ENCODE data around the gene BCL2. TPM values are rescaled to one million over a fixed set of nuclear protein-coding genes. Genes with fewer than 3 reads are reported as not detected.
"Not testable (repeated sequence)": the region's sequence is repeated elsewhere in the genome, so short reads cannot be mapped to it uniquely, and the experiment has no call there.

BCL2 gene
- total RNA-seq, 1 donor from 2014 or later = 14.1 TPM

- Mint-ChIP-seq H3K27ac (ENCODE audit: unreplicated experiment) (no peak overlapping the region), H3K9me3 (peaks cover 3% of the 10 kb centered on the region), H3K4me3 (no peak overlapping the region), H3K36me3 (ENCODE audit: low read depth) (peaks cover 14% of the 10 kb centered on the region), H3K4me1 (peaks cover 26% of the 10 kb centered on the region), H3K27me3 (ENCODE audit: low read depth) (no peaks in the 10 kb centered on the region)
- no peak for DNase-seq (ENCODE audit: low read depth, low spot score)
- TF ChIP-seq CTCF (conservative IDR thresholded peaks at IDR 0.05) = no peak
These were observed 44.4 kb upstream of the BCL2 start for GRCh38 chr18:63363951-63364350.

GRCh38 chr18:63363420-63363819, 43.9 kb upstream of the BCL2 start:
- not testable (repeated sequence) for H3K27ac Mint-ChIP-seq (ENCODE audit: unreplicated experiment); DNase-seq (ENCODE audit: low read depth, low spot score); H3K4me3 Mint-ChIP-seq; H3K27me3 Mint-ChIP-seq (ENCODE audit: low read depth); H3K9me3 Mint-ChIP-seq
- H3K36me3 Mint-ChIP-seq (ENCODE audit: low read depth) = peaks cover 12% of the 10 kb centered on the region
- H3K4me1 Mint-ChIP-seq = peaks cover 25% of the 10 kb centered on the region

- H3K27ac Mint-ChIP-seq (ENCODE audit: unreplicated experiment) = no peak overlapping the region
- no peak for TF ChIP-seq CTCF (conservative IDR thresholded peaks at IDR 0.05)
These were observed 36.8 kb upstream of the BCL2 start for GRCh38 chr18:63356272-63356896.

GRCh38 chr18:63350230-63350629, 30.7 kb upstream of the BCL2 start:
- Mint-ChIP-seq H3K9me3 (no peaks in the 10 kb centered on the region), H3K27ac (ENCODE audit: unreplicated experiment) (no peak overlapping the region), H3K27me3 (ENCODE audit: low read depth) (no peaks in the 10 kb centered on the region), H3K4me1 (no peaks in the 10 kb centered on the region), H3K36me3 (ENCODE audit: low read depth) (peaks cover 14% of the 10 kb centered on the region), H3K4me3 (no peak overlapping the region)
- no peak for TF ChIP-seq CTCF (conservative IDR thresholded peaks at IDR 0.05)
- DNase-seq (ENCODE audit: low read depth, low spot score) = no peak

More at GRCh38 chr18:63356272-63356896, 36.8 kb upstream of the BCL2 start:
- Mint-ChIP-seq H3K4me1 (no peaks in the 10 kb centered on the region), H3K4me3 (no peak overlapping the region), H3K27me3 (ENCODE audit: low read depth) (no peaks in the 10 kb centered on the region), H3K9me3 (no peaks in the 10 kb centered on the region), H3K36me3 (ENCODE audit: low read depth) (peaks cover 14% of the 10 kb centered on the region)
- DNase-seq (ENCODE audit: low read depth, low spot score) = no peak

GRCh38 chr18:63348508-63349136, 29.1 kb upstream of the BCL2 start:
- H3K9me3 Mint-ChIP-seq = no peaks in the 10 kb centered on the region
- H3K27me3 Mint-ChIP-seq (ENCODE audit: low read depth) = no peaks in the 10 kb centered on the region
- H3K27ac Mint-ChIP-seq (ENCODE audit: unreplicated experiment) = no peak overlapping the region
- no peaks in the 10 kb centered on the region for H3K4me1 Mint-ChIP-seq
- peaks cover 16% of the 10 kb centered on the region for H3K36me3 Mint-ChIP-seq (ENCODE audit: low read depth)
- no peak overlapping the region for H3K4me3 Mint-ChIP-seq
- no peak for TF ChIP-seq CTCF (conservative IDR thresholded peaks at IDR 0.05)
- no peak for DNase-seq (ENCODE audit: low read depth, low spot score)

GRCh38 chr18:63346480-63347183, 27.1 kb upstream of the BCL2 start:
- H3K36me3 Mint-ChIP-seq (ENCODE audit: low read depth) = peaks cover 13% of the 10 kb centered on the region
- H3K27me3 Mint-ChIP-seq (ENCODE audit: low read depth) = no peaks in the 10 kb centered on the region
- no peaks in the 10 kb centered on the region for H3K9me3 Mint-ChIP-seq
- no peak for DNase-seq (ENCODE audit: low read depth, low spot score)
- no peak overlapping the region for H3K4me3 Mint-ChIP-seq
- TF ChIP-seq CTCF (conservative IDR thresholded peaks at IDR 0.05) = no peak
- no peaks in the 10 kb centered on the region for H3K4me1 Mint-ChIP-seq
- H3K27ac Mint-ChIP-seq (ENCODE audit: unreplicated experiment) = no peak overlapping the region
